NAMALWA (cell line): Measurements from ENCODE around the gene THSD4.

ENCODE experiments used
- DNase-seq: peaks from one replicate; pipeline ENCODE4 v3.0.0-alpha.2; 2015; ENCODE audit warnings: low spot score

The THSD4 gene

GRCh38 chr15:71225851-71226250 lies 110.6 kb downstream of the THSD4 start:
- DNase-seq: no peak

DNA sequence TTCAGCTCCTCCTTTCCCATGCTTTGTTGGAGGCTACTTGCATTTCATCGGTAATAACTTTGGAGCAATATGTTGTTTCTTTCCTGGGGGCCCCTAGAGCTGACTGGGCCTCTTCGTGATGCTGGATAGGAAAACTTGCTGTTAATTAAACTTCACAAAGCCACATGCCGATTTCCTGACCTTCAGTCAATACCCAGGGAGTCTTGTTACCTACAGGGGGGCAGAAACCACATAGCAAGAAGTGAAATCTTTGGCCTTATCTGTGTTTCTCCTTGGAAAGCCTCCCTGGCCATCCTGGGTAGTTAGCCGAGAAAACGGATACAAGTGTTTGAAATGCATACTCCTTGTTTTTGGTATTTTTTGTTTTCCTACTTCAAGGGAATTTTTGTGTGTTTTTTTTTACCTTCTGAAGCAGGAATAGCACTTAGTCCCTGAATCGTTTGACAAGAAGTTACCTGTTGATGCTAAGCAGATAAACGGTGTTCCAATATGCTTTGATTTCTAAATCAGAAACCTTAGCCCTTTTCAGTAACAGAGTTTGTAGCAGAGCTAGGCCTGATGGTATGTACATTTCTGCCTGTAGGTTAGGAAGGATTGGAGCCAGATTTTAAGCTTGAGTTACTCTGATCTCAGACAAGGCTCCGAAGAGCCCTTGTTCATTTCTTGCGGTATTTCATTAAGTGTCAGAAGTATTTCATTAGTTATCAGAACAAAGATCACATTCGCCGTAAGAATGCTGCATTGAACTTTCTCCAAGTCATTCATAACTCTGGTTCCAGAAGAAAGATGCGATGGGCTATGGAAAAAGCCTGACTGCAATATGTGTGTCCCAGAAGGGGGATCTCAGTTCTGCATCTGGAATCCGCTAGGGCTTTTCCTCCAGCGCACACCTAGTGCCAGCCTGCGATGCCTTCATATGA lies 111.5 kb downstream of the THSD4 start:
- DNase-seq: no peak

GRCh38 chr15:71228403-71228802 lies 113.1 kb downstream of the THSD4 start:
- DNase-seq: no peak

- DNase-seq: no peak
These were observed 115.0 kb downstream of the THSD4 start for GRCh38 chr15:71230303-71230702.

GRCh38 chr15:71231758-71232157 lies 116.5 kb downstream of the THSD4 start:
- DNase-seq: no peak

DNA sequence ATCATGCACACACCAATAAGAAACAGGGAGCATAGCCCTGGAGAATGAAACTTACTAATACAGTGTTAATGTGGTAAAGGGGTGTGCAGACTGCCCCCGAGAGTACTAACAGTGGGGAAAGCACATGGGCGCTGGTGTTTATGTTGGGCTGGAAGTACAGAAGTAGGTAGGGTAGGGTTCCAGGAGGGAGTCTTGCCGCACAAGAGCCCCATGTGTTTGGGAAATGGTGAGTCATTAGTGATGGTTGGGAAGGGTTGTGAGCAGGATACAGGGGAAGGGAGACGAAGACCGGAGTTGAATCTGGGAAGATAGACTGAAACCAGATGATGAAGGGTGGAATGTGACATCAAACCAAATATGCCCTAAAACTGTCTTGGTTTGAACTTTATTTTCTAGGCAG lies 117.1 kb downstream of the THSD4 start:
- no peak for DNase-seq

- no peak for DNase-seq
These were observed 122.4 kb downstream of the THSD4 start for GRCh38 chr15:71237456-71238188.

GRCh38 chr15:71238926-71239325 lies 123.7 kb downstream of the THSD4 start:
- no peak for DNase-seq

DNA sequence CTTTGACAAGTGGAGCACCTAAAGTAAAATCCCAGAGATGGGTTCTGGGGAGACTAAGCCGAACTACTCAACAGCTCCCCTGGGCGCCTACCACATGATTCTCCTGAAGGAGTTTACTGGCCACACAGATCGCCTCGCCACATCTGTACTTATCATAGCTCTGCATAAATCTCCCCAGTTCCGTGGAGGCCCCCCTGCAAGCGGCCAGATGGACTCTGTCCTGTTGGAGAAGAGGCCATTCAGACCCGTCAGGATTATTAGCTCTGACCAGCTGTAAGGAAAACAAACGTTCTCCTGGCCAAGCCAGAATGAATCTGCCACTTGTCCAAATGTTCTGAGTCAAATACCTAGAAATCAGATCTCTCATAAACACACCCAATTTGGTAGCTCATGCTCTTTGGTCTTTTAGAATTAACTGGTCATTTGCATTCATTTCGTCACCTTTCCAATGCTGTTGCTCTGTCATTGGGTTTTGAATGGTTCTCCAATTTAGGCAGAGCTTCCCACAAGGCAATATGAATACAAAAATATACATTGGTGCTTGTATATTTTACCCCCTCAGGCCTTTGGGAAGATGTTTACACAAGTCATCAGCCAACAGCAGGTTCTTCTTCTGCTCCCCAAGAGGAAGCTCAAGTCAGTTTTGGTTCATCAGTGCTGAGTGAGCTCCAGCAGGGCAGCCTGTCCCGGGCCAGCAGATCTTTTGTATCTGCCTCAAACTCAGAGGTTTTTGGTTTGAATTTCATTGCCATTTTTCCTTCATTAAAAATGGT lies 124.5 kb downstream of the THSD4 start:
- no peak for DNase-seq

GRCh38 chr15:71242292-71242691 lies 127.0 kb downstream of the THSD4 start:
- no peak for DNase-seq

DNA sequence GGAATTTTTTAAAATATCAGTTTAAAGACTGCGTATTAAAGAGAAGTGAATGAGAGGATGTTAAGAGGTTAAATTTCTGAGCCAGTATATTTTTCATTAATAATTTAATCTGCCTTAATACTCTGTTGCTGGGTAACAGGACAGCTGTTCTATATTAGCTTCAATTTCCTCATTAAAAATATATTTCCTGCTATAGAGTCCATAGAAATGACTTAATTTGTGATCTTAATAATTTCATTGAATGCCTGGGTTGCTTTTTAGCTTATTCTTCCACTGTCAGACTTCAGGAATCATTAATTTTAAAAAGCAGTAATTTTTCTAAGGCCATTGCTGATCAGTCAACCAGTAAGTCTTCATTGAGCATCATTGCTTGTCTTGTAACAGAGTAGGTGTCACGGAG lies 129.0 kb downstream of the THSD4 start:
- DNase-seq: no peak

GRCh38 chr15:71245588-71245987 lies 130.3 kb downstream of the THSD4 start:
- no peak for DNase-seq

DNA sequence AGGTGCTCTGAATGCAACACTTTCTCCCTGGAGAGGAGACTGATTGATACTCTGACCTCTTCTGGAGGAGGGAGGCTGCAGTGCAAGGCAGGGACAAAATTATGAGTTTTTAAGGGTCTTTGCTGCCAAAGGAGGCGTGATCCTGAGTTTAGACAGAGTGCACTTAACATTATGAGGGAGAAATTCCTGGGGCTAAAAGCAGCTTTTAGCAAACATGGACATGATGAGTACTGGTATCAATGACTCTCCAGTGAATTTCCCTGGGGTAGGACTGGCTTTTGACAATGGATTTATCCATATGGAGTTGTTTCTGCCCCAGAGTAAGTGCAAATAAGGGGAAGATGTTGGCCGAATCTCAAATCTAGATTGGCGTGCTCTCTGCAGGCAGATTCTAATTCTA lies 133.1 kb downstream of the THSD4 start:
- DNase-seq: no peak

DNA sequence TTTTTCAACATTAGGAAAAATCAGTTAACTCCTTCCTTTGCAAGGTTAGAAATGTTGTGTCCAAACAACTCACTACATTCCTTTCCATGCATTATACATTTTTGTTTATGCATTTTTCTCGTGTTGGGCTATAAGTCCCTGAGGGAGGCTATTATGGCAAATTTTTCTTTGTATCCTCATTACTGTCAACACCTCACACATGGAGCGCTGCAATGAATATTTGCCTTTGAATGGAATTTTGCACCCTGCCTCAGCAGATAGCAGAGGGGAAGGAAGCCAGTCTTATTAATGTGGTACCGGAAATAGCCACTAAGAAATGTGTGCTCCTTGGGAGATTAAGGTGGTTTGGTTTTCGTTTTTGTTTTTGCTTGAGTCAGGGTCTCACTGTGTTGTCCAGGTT lies 134.7 kb downstream of the THSD4 start:
- DNase-seq: no peak

DNA sequence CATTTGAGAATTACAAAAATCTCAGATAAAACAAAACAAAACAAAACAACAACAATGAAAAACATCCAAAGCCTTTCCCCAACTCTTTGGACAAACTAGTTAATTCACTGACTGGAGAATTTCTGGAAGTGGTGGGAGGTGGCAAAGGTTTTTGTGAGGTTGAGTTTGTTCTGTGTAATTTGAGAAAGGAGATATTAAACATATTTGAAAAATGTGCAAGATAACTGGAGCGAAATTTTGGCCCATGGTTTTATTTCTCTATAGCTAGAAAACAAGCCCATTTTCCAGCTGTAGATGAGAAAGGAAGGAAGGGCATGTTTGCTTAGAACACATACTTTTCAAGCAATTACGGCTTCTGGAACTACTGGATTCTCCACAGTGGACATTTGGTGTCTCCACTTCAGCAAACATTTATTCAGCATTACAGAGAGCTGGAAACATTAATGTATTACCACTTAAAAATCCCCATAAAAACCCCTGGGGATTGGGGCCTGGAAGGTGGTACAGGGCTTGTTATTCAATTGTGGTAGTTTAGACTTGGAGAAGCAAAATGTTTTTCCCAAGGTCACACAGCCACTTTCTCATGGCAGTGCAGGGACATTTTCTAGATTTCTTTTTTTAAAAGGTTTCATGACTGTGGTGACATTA lies 135.8 kb downstream of the THSD4 start:
- no peak for DNase-seq

DNA sequence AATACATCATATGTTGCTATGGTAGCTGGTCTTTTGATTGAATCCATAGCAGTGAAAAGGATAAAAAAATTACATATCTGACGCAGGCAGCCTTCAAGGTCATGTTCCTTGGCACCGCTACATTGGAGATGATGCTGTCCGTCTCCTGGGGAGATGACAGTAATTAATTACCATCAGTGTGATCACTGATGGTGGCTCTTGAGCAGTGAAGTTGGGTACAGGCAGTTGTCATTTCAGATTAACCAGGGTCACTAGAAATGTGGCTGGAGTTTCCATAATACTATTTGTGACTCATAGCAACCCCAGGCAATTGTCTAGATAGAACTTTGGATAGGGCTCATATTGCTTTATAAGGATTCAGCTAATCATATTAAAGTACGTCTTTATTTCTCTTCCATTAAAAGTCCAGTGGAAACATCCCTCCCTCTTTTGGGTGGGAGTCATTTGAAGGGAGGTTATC lies 136.3 kb downstream of the THSD4 start:
- DNase-seq: no peak

DNA sequence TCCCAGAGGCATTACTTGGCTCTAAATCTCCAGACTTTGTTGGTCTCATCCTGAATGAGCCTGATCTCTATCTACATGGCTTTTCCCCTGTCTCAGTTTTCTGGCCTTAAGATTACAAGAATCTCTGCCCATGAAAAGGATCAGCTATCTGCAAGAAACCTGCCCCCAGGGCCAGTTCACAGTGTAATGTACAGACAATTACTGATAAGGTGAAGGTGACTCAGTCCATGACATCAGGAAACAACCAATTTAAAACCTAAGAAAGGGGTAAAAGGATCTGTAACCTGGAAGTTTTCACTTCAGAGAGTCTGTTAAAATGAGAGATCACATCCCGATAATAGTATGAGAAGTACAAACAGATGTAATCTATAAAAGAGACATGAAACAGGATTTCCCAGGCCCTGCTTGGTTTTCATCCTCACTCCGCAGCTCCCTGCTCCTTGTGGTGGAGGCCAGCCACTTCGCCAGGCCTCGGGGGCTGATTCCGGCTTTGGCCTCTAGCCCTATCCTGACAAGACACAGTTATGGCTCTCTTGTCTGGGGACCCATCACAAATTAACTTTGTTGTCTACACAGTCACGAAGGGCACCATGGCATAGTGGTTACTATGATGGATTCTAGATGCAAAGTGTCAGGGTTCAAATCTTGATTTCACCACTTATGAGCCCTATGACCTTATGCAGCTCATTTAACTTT lies 136.9 kb downstream of the THSD4 start:
- no peak for DNase-seq

- no peak for DNase-seq
These were observed 137.4 kb downstream of the THSD4 start for GRCh38 chr15:71252740-71253047.

GRCh38 chr15:71254491-71254890 lies 139.2 kb downstream of the THSD4 start:
- DNase-seq: no peak

DNA sequence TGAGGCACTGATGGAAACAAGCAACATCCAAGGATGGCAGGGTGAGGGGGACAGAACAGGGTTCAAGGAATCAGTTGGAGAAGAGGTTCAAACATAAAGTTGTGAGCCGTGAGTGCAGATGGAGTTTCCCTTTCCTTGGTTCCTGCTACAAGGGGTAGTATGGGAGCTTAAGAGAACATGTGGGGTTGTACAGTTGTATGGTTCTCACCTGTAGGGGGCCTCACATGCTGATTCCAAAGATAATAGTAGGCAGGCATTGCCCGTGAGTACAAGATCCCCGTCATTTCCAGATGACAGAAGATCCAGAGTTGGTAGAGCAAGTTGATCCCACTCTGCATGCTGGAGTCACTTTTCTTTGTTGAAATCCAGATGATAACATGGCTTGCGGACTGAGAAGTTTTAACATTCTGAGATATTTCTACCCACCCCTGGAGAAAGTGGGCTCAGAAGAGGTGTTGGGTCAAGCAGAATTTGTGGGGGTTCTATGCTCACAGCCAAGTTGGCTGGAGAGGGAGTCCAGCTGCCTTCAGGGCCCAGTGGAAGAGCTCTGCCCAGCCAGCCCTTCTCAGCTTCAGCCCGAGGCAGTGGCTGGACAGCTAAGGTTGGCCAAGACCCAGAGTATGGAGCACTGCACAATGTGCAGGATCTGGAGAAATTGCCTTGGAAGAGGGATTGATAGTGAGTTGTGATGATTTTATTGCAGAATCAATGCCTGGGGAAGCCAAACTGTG lies 141.8 kb downstream of the THSD4 start:
- DNase-seq: peak; percentile 3

GRCh38 chr15:71259866-71260265 lies 144.6 kb downstream of the THSD4 start:
- DNase-seq: no peak
